OCI-LY1 (cell line): ENCODE measurements around the gene MXRA5.

Source experiments
- EZH2 ChIP-seq: fragments of 200-600 bp; sonication (generic), shearing (Covaris generic); IDR thresholded peaks from 2 replicates; pipeline ENCODE4 v1.8.0; 2017; ENCODE audit warnings: borderline replicate concordance, mixed run types, mild to moderate bottlenecking, antibody characterized with exemption, low read length, moderate library complexity, mixed read lengths
- TF ChIP-seq, protein P1 (sequence below): fragments of 200-600 bp; sonication (generic), shearing (Covaris generic); IDR thresholded peaks from 2 replicates; pipeline ENCODE4 v1.5.1; 2017; ENCODE audit warnings: mild to moderate bottlenecking, antibody characterized with exemption, low read length, moderate library complexity, mixed read lengths

DNA sequence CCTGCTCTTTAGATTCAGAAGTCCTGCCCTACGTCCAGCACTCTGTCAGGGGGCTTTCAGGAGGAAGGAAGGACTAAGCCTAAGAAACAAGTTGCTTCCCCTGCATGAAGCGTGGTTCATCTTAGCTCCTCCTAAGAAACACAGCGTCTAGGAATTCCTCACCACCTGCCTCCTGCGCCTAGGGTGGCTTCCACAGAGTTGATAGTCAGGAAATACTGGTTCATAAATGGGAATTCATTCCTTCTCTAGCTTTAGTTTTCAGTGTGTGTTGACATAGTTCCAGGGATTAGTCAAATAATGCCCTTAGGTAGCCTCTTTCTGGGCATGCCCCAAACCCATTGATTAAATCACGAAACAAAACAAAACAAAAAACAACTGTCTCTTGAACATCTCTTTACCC is 1.7 kb upstream of the MXRA5 start:
- TF ChIP-seq, protein P1, sequence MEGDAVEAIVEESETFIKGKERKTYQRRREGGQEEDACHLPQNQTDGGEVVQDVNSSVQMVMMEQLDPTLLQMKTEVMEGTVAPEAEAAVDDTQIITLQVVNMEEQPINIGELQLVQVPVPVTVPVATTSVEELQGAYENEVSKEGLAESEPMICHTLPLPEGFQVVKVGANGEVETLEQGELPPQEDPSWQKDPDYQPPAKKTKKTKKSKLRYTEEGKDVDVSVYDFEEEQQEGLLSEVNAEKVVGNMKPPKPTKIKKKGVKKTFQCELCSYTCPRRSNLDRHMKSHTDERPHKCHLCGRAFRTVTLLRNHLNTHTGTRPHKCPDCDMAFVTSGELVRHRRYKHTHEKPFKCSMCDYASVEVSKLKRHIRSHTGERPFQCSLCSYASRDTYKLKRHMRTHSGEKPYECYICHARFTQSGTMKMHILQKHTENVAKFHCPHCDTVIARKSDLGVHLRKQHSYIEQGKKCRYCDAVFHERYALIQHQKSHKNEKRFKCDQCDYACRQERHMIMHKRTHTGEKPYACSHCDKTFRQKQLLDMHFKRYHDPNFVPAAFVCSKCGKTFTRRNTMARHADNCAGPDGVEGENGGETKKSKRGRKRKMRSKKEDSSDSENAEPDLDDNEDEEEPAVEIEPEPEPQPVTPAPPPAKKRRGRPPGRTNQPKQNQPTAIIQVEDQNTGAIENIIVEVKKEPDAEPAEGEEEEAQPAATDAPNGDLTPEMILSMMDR = no peak
- TF ChIP-seq EZH2 = no peak
